Activated gamma-delta T cell treated with anti-CD3 and anti-CD28 coated beads, Interleukin-2, amount 50 U/mL, for 16 hours (primary cell): ENCODE results near the gene SMIM23.

Experiments used
- DNase-seq: peaks from one replicate; pipeline ENCODE4 v3.0.0-alpha.2; 2020; ENCODE audit warnings: low read depth

The SMIM23 gene

GRCh38 chr5:171785517-171785916 lies at the start of gene SMIM23:
Gene SMIM23 (plus strand): TSS chr5:171785817. CDS start chr5:171785872, 55 bp downstream.
- DNase-seq = no peak

GRCh38 chr5:171736976-171737891 lies 48.4 kb upstream of the SMIM23 start:
- DNase-seq = no peak

- no peak for DNase-seq
Observed at GRCh38 chr5:171738501-171738900, 47.1 kb upstream of the SMIM23 start.

- no peak for DNase-seq
Observed at GRCh38 chr5:171739271-171739670, 46.3 kb upstream of the SMIM23 start.

GRCh38 chr5:171743436-171744076 lies 42.1 kb upstream of the SMIM23 start:
- DNase-seq = no peak

- DNase-seq = no peak
Observed at GRCh38 chr5:171744264-171744663, 41.4 kb upstream of the SMIM23 start.

- DNase-seq = no peak
Observed at GRCh38 chr5:171744882-171745281, 40.7 kb upstream of the SMIM23 start.

- no peak for DNase-seq
Observed at GRCh38 chr5:171745602-171746001, 40.0 kb upstream of the SMIM23 start.

- DNase-seq = no peak
Observed at GRCh38 chr5:171747061-171747859, 38.4 kb upstream of the SMIM23 start.

- DNase-seq = no peak
Observed at GRCh38 chr5:171748720-171749119, 36.9 kb upstream of the SMIM23 start.

- no peak for DNase-seq
Observed at GRCh38 chr5:171749365-171749764, 36.3 kb upstream of the SMIM23 start.

- no peak for DNase-seq
Observed at GRCh38 chr5:171750311-171750788, 35.3 kb upstream of the SMIM23 start.

- DNase-seq = no peak
Observed at GRCh38 chr5:171755354-171755821, 30.2 kb upstream of the SMIM23 start.

GRCh38 chr5:171757853-171758535 lies 27.6 kb upstream of the SMIM23 start:
- no peak for DNase-seq

- DNase-seq = no peak
Observed at GRCh38 chr5:171759777-171760176, 25.8 kb upstream of the SMIM23 start.

- no peak for DNase-seq
Observed at GRCh38 chr5:171762021-171762608, 23.5 kb upstream of the SMIM23 start.

- DNase-seq = no peak
Observed at GRCh38 chr5:171762903-171763302, 22.7 kb upstream of the SMIM23 start.

GRCh38 chr5:171764265-171764664 lies 21.4 kb upstream of the SMIM23 start:
- no peak for DNase-seq

- no peak for DNase-seq
Observed at GRCh38 chr5:171766875-171767274, 18.7 kb upstream of the SMIM23 start.

GRCh38 chr5:171770153-171770552 lies 15.5 kb upstream of the SMIM23 start:
- DNase-seq = no peak

- no peak for DNase-seq
Observed at GRCh38 chr5:171771856-171772255, 13.8 kb upstream of the SMIM23 start.
